CD14-positive monocyte (primary cell): ENCODE data around the gene HAUS5. TPM values are rescaled to one million over a fixed set of nuclear protein-coding genes. Genes with fewer than 3 reads are reported as not detected.
"Not testable (repeated sequence)": the region's sequence is repeated elsewhere in the genome, so short reads cannot be mapped to it uniquely, and the experiment has no call there.

ENCODE experiments used
- DNase-seq, 3 donors: peaks; one replicate each; pipeline ENCODE4 v3.0.0-alpha.2; 2011 to 2022
- H2AFZ ChIP-seq: 2 replicates; pipeline ENCODE4 v1.6.0; 2012; ENCODE audit warnings: mild to moderate bottlenecking, low read depth, low read length, inconsistent platforms; ENCODE audit not compliant: insufficient read depth, poor library complexity, severe bottlenecking
- H3K27ac ChIP-seq, 2 donors: 1 replicate in 1 of 2; 2 replicates in 1 of 2; pipeline ENCODE4 v1.5.1; 2012 to 2013; ENCODE audit warnings: low read length in 2 of 2, control low read depth in 1 of 2, inconsistent platforms in 1 of 2, low read depth in 1 of 2, mild to moderate bottlenecking in 1 of 2
- H3K27me3 ChIP-seq, 2 donors: one replicate each; pipeline versions ENCODE4 v1.6.0 to v1.6.1; 2011 to 2013; ENCODE audit warnings: low read length in 2 of 2; ENCODE audit not compliant: control insufficient read depth in 2 of 2, insufficient read depth in 2 of 2
- H3K36me3 ChIP-seq, 2 donors: replicated peaks in 1 of 2; 1 replicate in 1 of 2; 2 replicates in 1 of 2; pipeline versions ENCODE4 v1.5.1 to v1.6.1; 2012 to 2013; ENCODE audit warnings: low read length in 2 of 2, control low read depth in 1 of 2, inconsistent platforms in 1 of 2, mild to moderate bottlenecking in 1 of 2; ENCODE audit not compliant: insufficient read depth in 2 of 2, control insufficient read depth in 1 of 2
- H3K4me1 ChIP-seq, 2 donors: 1 replicate in 1 of 2; 2 replicates in 1 of 2; pipeline versions ENCODE4 v1.5.1 to v1.6.1; 2012 to 2013; ENCODE audit warnings: low read length in 2 of 2, control low read depth in 1 of 2, inconsistent platforms in 1 of 2, mild to moderate bottlenecking in 1 of 2, moderate library complexity in 1 of 2; ENCODE audit not compliant: insufficient read depth in 2 of 2, control insufficient read depth in 1 of 2
- H3K4me2 ChIP-seq: replicated peaks from 2 replicates; pipeline ENCODE3; 2012; ENCODE audit warnings: low read length, moderate library complexity, mild to moderate bottlenecking; ENCODE audit not compliant: poor library complexity, severe bottlenecking; ENCODE audit errors: extremely low read depth
- H3K4me3 ChIP-seq, 3 experiments: fragments of 200-600 bp in 1 of 3; sonication (generic) in 1 of 3; replicated peaks in 1 of 3; 1 replicate in 2 of 3; 2 replicates in 1 of 3; pipeline ENCODE4 v1.5.1; 2011 to 2013; ENCODE audit warnings: low read length in 3 of 3, mild to moderate bottlenecking in 3 of 3, control low read depth in 2 of 3, low read depth in 2 of 3, inconsistent platforms in 1 of 3, moderate library complexity in 1 of 3
- H3K79me2 ChIP-seq: 2 replicates; pipeline ENCODE4 v1.6.0; 2012; ENCODE audit warnings: mild to moderate bottlenecking, control low read depth, inconsistent platforms, low read length, moderate library complexity; ENCODE audit not compliant: insufficient read depth
- H3K9ac ChIP-seq: 2 replicates; pipeline ENCODE4 v1.6.0; 2017; ENCODE audit warnings: low read length, mild to moderate bottlenecking; ENCODE audit not compliant: insufficient read depth, poor library complexity, severe bottlenecking
- H3K9me3 ChIP-seq, 2 donors: replicated peaks in 1 of 2; 1 replicate in 1 of 2; 2 replicates in 1 of 2; pipeline versions ENCODE4 v1.5.1 to v1.6.1; 2012 to 2013; ENCODE audit warnings: low read length in 2 of 2, control low read depth in 1 of 2; ENCODE audit not compliant: control insufficient read depth in 1 of 2, insufficient read depth in 1 of 2
- H4K20me1 ChIP-seq: 2 replicates; pipeline ENCODE4 v1.6.0; 2012; ENCODE audit warnings: mild to moderate bottlenecking, low read length, control low read depth, moderate library complexity; ENCODE audit not compliant: insufficient read depth
- H3K27ac Mint-ChIP-seq, 7 donors: one replicate each; pipeline ENCODE4 v1.8.0; 2020; ENCODE audit warnings: mild to moderate bottlenecking in 7 of 7, mixed read lengths in 7 of 7, moderate library complexity in 6 of 7, inconsistent platforms in 2 of 7
- H3K27me3 Mint-ChIP-seq, 3 donors: one replicate each; pipeline ENCODE4 v1.8.0; 2021 to 2022; ENCODE audit warnings: low read depth in 3 of 3, mild to moderate bottlenecking in 3 of 3, mixed read lengths in 3 of 3, moderate library complexity in 3 of 3, inconsistent platforms in 1 of 3
- H3K36me3 Mint-ChIP-seq, 2 donors: one replicate each; pipeline ENCODE4 v1.8.0; 2020; ENCODE audit warnings: mixed read lengths in 2 of 2, inconsistent platforms in 1 of 2, mild to moderate bottlenecking in 1 of 2
- H3K4me1 Mint-ChIP-seq: one replicate; pipeline ENCODE4 v1.8.0; 2020; ENCODE audit warnings: mild to moderate bottlenecking, mixed read lengths
- H3K4me3 Mint-ChIP-seq, 2 donors: one replicate each; pipeline ENCODE4 v1.8.0; 2020; ENCODE audit warnings: mild to moderate bottlenecking in 2 of 2, mixed read lengths in 2 of 2, moderate library complexity in 1 of 2
- H3K9me3 Mint-ChIP-seq, 7 donors: one replicate each; pipeline ENCODE4 v1.8.0; 2020 to 2022; ENCODE audit warnings: mixed read lengths in 7 of 7, mild to moderate bottlenecking in 6 of 7, moderate library complexity in 6 of 7, inconsistent platforms in 2 of 7
- WGBS: methylation state at CpG from one replicate; pipeline ENCODE4 v1.1.5; 2013; ENCODE audit warnings: missing lambda C conversion rate; ENCODE audit not compliant: insufficient coverage; 5-methylcytosine and 5-hydroxymethylcytosine counted together
- intact Hi-C, 2 donors: fragments of 100-400 bp; cut with micrococcal nuclease; formaldehyde crosslinking; loops; one replicate each; pipeline versions ENCODE4 v1.15.0 to v1.15.1; 2023
- polyA plus RNA-seq, 3 donors: library from polyadenylated mRNA; depleted of rRNA in 1 of 3; unstranded in 2 of 3; stranded (reverse) in 1 of 3; fragments of 300-500 nt in 2 of 3; fragments of >200 nt in 1 of 3; fragmentation: Illumina TruSeq in 2 of 3; gene quantifications; 1 replicate in 2 of 3; 2 replicates in 1 of 3; pipeline ENCODE4 v1.2.3, GENCODE V29; 2012 to 2021
- TF ChIP-seq, protein P1 (sequence below): fragments of 200-600 bp; IDR thresholded peaks from one replicate; pipeline ENCODE4 v1.8.0; 2022; ENCODE audit warnings: antibody characterized with exemption, mild to moderate bottlenecking

The HAUS5 gene
- polyA plus RNA-seq, 3 donors: 0.94 to 6.3 (median 0.99) TPM

GRCh38 chr19:35590875-35591274 is 21.7 kb upstream of the HAUS5 start:
- Histone ChIP-seq H3K9ac (no peak overlapping the region), H2AFZ (no peak overlapping the region), H3K36me3 (no peaks in the 10 kb centered on the region), H4K20me1 (no peaks in the 10 kb centered on the region), H3K4me2 (no peak overlapping the region), H3K4me3 (no peak overlapping the region), H3K9me3 (peaks cover 0 to 3% of the 10 kb centered on the region in 2 donors), H3K27me3 (peaks cover 0 to 2% of the 10 kb centered on the region in 2 donors), H3K79me2 (no peaks in the 10 kb centered on the region), H3K27ac (no peak overlapping the region), H3K4me1 (no peaks in the 10 kb centered on the region)
- WGBS: 100% methylated on average over 2 of the region's 3 CpGs
- Mint-ChIP-seq H3K36me3 (no peaks in the 10 kb centered on the region), H3K27me3 (peaks cover 8 to 16% (median 11%) of the 10 kb centered on the region in 3 donors), H3K27ac (no peak overlapping the region), H3K4me1 (no peaks in the 10 kb centered on the region), H3K9me3 (peaks cover 0 to 5% (median 2%) of the 10 kb centered on the region in 7 donors), H3K4me3 (no peak overlapping the region)
- TF ChIP-seq, protein P1, sequence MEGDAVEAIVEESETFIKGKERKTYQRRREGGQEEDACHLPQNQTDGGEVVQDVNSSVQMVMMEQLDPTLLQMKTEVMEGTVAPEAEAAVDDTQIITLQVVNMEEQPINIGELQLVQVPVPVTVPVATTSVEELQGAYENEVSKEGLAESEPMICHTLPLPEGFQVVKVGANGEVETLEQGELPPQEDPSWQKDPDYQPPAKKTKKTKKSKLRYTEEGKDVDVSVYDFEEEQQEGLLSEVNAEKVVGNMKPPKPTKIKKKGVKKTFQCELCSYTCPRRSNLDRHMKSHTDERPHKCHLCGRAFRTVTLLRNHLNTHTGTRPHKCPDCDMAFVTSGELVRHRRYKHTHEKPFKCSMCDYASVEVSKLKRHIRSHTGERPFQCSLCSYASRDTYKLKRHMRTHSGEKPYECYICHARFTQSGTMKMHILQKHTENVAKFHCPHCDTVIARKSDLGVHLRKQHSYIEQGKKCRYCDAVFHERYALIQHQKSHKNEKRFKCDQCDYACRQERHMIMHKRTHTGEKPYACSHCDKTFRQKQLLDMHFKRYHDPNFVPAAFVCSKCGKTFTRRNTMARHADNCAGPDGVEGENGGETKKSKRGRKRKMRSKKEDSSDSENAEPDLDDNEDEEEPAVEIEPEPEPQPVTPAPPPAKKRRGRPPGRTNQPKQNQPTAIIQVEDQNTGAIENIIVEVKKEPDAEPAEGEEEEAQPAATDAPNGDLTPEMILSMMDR: no peak
- intact Hi-C loops: no loop called here
- DNase-seq: no peak

DNA sequence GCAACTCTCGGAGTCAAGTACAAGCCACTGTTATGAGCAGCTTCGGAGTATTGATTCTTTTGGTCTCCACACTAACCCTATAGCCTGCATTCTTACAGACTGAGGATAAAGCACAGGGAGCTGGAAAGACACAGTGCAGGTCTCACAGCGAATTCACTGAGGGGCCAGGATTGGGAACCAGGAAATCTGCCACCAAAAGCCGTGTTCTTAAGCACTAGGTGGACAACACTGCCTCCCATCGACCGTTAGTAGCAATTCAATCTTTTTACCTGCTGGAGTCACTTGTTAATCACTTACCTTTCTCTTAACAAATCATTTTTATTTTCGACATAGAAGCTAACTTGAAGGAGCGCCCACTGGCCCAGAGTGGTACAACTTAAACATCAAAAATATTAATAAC is 20.3 kb upstream of the HAUS5 start:
- H3K4me3 Mint-ChIP-seq: no peak overlapping the region
- H3K36me3 Mint-ChIP-seq: no peaks in the 10 kb centered on the region
- Histone ChIP-seq H3K4me2 (no peak overlapping the region), H3K4me1 (no peaks in the 10 kb centered on the region), H3K27me3 (no peaks in the 10 kb centered on the region), H2AFZ (no peak overlapping the region), H3K36me3 (no peaks in the 10 kb centered on the region), H3K79me2 (no peaks in the 10 kb centered on the region), H3K4me3 (no peak overlapping the region), H3K27ac (no peak overlapping the region), H3K9me3 (no peaks in the 10 kb centered on the region), H4K20me1 (no peaks in the 10 kb centered on the region), H3K9ac (no peak overlapping the region)
- peaks cover 0 to 3% (median 0%) of the 10 kb centered on the region in 7 donors for H3K9me3 Mint-ChIP-seq
- peak in 2 of 3 donors; percentile 26 to 29 for DNase-seq
- intact Hi-C loops: no loop called here
- WGBS: 39% methylated on average over 5 of the region's 8 CpGs
- TF ChIP-seq, protein P1: peak; percentile 37
- H3K27me3 Mint-ChIP-seq: peaks cover 5 to 9% (median 8%) of the 10 kb centered on the region in 3 donors
- H3K27ac Mint-ChIP-seq: peak overlapping the region in 1 of 7 donors; percentile 45
- no peaks in the 10 kb centered on the region for H3K4me1 Mint-ChIP-seq

DNA sequence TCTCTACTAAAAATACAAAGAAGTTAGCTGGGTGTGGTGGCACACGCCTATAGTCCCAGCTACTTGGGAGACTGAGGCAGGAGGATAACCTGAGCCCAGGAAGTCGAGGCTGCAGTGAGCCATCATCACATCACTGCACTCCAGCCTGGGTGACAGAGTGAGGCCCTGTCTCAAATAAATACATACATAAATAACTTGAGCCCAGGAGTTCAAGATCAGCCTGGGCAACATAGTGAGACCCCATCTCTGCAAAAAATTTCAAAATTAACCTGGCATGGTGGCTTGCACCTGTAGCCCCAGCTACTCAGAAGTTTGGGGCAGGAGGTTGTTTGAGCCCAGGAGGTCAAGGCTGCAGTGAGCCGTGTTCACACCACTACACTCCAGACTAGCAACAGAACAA is 17.5 kb upstream of the HAUS5 start:
- H3K27ac ChIP-seq, H3K79me2 ChIP-seq, H3K9ac ChIP-seq, H3K4me2 ChIP-seq, intact Hi-C loops, H3K9me3 Mint-ChIP-seq, H3K27ac Mint-ChIP-seq, H3K4me3 Mint-ChIP-seq, DNase-seq, H3K36me3 Mint-ChIP-seq, H3K9me3 ChIP-seq, H3K4me1 Mint-ChIP-seq, H3K4me1 ChIP-seq, H3K36me3 ChIP-seq, H2AFZ ChIP-seq, H3K4me3 ChIP-seq, H3K27me3 ChIP-seq, H4K20me1 ChIP-seq: not testable (repeated sequence)
- 86% methylated on average over 2 of the region's 3 CpGs for WGBS
- H3K27me3 Mint-ChIP-seq: peaks cover 6 to 16% (median 11%) of the 10 kb centered on the region in 3 donors
